HG02884 (cell line): ENCODE results near the gene MME.
"Not testable (repeated sequence)": the region's sequence is repeated elsewhere in the genome, so short reads cannot be mapped to it uniquely, and the experiment has no call there.

Experiments
- ATAC-seq: cut with Tn5 transposase; IDR thresholded peaks from one replicate; pipeline ENCODE4 v1.9.1; 2021; ENCODE audit warnings: mild to moderate bottlenecking, moderate library complexity; ENCODE audit not compliant: unreplicated experiment

Gene MME

DNA sequence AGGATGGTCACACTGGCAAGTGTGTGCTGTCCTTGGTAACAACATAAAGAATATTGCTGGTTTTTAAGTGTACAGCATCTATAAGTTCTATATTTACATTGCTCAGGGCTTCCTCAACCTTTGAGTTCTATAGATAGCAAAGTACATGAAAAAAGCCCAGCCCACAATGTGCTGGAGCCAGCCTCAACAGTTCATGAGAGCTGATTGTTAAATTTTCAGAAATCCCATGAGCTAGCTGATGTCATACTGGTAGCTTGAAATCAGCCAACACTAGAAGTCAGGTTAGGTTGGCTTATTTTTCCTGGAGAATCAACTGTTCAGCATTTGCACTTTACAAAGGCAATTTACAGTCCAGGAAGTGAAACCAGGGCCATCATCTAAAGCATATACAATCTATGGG is 110.6 kb downstream of the MME start:
- ATAC-seq = no peak

GRCh38 chr3:155192957-155193746 is 113.0 kb downstream of the MME start:
- no peak for ATAC-seq

DNA sequence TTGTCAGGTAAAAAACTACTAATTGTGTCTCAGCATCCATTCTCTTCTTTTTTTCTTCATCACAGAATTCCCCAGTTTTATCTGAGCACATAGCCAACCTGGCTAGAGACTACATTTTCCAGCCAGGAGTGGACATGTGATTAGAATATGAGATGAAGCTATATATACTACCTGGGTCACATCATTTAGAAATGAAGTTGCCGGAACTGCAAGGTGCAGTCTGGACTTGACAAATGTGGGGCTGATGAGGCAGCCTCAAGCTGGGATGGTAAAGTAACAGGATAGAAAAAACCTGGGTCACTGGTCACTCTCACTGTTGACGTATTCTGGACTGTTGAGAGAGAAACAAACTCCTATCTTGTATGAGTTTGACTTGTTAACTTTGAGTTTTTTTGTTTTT is 113.7 kb downstream of the MME start:
- ATAC-seq = no peak

GRCh38 chr3:155194973-155195957 is 115.1 kb downstream of the MME start:
- ATAC-seq = no peak

GRCh38 chr3:155196131-155197021 is 116.3 kb downstream of the MME start:
- no peak for ATAC-seq

DNA sequence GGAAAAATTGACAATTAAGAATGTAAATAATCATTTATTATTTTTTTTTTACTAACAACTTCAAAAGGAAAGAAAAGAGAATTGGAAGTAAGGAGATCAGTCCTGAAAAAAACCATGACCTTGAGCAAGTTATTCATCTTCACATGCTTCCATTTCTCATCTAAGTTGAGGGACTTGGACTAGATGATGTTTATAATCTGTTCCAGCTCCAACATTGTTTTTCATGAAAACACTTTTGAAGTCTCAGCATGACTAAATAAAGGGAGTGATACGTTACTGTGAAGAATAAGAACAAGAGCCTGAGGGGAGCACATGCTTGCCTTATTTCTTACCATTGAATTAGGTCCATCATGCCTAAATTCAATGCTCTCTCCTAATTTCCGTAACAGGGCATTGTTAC is 117.7 kb downstream of the MME start:
- ATAC-seq = no peak

GRCh38 chr3:155202626-155203025 is 122.5 kb downstream of the MME start:
- no peak for ATAC-seq

- ATAC-seq = no peak
These were observed 124.7 kb downstream of the MME start for GRCh38 chr3:155204851-155205250.

- no peak for ATAC-seq
These were observed 128.2 kb downstream of the MME start for GRCh38 chr3:155208183-155208800.

DNA sequence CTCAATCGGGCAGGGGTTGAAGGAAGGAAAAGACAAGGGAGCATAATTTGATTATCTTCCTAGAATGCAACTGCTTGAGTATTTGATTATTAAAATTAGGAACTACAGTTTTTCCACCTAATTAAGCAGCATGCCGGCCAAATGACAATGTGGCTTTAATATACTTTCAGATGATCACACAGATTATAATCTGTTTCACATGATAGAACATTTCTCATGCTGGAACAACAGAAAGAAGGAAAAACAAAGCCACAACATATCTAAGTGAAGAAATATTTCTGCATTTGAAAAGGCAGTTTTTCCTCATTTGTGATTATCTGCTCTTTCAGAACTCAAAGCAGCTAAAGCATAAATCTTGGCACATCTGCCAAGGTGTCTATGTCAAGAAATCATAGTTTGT is 130.6 kb downstream of the MME start:
- ATAC-seq = no peak

DNA sequence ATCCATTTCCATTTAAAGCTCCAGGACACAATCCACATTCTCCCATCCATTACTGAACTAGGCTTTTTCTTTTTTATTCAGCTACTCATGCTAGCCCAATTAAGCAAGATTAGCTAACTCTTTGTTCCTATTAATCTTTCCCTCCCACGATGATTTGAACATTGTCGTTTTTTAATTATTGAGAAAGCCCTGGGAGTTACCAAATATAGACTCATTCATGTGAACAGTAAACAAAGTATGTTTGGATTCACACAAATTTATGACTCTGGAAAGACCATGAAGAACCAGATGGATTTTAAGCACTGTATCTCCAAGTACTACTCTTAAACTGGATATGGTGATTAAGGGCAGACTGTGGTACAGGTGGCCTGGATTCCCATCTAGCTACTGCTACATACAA is 131.1 kb downstream of the MME start:
- no peak for ATAC-seq

- no peak for ATAC-seq
These were observed 131.8 kb downstream of the MME start for GRCh38 chr3:155211940-155212339.

- not testable (repeated sequence) for ATAC-seq
These were observed 135.9 kb downstream of the MME start for GRCh38 chr3:155216007-155216406.

DNA sequence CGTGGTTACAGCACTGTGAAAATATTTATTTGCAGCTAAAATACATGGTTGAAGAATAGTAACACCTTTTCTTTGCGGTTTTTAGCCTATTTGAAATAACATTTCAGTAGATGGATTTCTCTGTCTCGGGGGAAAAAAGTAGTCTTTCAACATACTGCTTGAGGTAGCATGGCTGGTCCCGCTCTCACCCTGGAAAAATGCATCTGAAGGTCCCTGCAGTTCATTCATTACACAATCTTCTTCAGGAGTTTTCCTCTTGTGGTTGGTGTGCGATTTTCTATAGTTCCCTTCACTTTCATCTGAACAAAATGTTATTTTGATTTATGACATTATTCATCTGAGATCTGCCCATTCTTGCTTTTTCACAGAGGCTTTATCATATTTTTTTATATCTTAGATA is 137.5 kb downstream of the MME start:
- no peak for ATAC-seq

DNA sequence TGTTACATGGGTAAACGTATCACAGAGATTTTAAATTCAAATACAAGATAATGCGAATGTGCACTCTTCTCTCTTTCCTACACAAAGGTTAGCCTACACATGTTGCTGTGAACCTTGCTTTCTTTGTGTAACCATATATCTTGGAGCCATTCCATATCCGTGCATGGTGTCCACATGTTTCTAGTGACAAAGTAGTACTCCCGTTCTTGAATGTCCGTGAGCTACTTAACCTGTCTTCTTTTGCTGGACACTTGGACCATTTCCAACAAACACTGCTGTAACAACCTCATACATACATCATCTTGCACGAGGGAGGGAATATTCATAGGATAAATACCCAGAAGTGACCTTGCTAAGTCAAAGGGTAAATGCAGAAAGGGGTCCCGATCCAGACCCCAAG is 138.3 kb downstream of the MME start:
- ATAC-seq = no peak

DNA sequence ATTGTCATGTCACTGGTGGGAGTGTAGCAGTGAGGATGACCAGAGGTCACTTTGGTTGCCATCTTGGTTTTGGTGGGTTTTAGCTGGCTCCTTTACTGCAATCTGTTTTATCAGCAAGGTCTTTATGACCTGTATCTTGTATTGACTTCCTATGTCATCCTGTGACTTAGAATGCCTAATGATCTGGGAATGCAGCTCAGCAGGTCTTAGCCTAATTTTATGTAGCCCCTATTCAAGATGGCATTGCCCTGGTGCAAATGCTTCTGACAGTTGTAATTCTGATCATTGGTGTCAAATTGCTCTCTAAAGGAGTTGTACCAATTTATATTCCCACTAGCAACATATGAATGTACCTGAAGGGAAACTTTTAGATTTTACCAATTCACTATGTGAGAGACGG is 139.0 kb downstream of the MME start:
- ATAC-seq = no peak

- ATAC-seq = no peak
These were observed 145.3 kb downstream of the MME start for GRCh38 chr3:155225417-155225816.

DNA sequence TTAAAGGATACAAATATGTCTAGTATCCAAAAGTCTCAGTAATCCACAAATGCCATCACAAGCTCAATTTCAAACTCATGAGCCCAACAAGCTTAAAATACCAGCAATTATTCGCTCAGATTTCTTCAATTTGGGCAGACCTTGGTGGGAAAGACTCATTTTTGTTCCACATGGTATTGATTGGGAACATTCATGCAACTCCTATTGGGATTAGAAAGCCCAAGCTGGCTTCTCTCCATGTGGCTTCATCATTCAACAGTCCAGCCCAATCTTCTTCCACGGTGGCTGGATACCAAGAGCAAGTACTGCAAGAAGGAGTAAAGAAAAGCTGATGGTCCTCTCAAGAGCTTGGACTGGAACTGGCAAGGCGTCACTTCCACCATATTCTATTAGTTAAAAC is 147.0 kb downstream of the MME start:
- ATAC-seq = no peak

GRCh38 chr3:155228676-155229075 is 148.6 kb downstream of the MME start:
- no peak for ATAC-seq

DNA sequence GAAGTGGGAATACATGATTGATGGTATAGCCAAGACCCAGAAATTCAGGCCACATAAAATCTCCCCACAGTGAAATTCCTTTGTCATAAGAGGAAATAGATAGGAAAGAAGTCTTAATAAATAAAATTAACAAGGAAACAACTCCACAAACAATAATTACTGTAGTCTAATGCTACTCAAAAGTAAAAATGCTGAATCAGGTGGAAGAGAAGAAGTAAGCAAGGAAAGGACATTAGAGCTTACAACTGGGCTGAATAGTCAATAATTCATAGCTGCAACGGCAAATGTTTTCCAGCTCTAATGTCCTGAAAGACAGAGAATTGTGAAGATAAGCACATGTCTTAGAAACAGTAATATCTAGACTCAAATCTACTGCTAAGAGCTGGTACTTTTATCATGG is 149.0 kb downstream of the MME start:
- no peak for ATAC-seq

DNA sequence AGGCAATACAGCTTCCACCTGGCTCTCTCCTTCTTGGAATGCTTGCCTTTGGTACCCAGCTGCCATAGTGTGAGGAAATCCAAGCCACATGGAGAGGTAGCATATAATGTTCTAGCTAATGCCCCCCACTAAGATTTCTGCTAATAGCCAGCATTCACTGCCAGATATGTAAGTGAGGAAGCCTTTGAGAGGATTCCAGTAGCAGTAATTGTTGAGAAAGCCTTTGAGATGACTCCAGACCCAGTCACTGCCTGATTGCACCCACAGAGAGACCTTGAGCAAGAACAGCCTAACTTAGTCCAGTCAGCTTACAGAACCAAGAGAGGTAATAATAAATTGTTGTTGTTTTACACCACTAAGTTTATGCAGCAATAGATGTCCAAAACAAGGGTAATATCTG is 150.3 kb downstream of the MME start:
- ATAC-seq = no peak
